Skin epidermis (tissue), 12 donors: ENCODE results near the gene CRYGA.
"Not testable (repeated sequence)": the region's sequence is repeated elsewhere in the genome, so short reads cannot be mapped to it uniquely, and the experiment has no call there.

Source experiments
- H3K27ac ChIP-seq, 21 experiments: fragments of 200-600 bp; sonication (generic) in 11 of 21; one replicate each; pipeline ENCODE4 v1.5.0; 2020; ENCODE audit warnings: mild to moderate bottlenecking in 3 of 21, inconsistent platforms in 2 of 21, moderate library complexity in 2 of 21
- H3K4me3 ChIP-seq, 7 experiments: fragments of 200-600 bp; sonication (generic) in 2 of 7; one replicate each; pipeline ENCODE4 v1.5.0; 2020; ENCODE audit warnings: inconsistent platforms in 2 of 7, mild to moderate bottlenecking in 2 of 7, moderate library complexity in 1 of 7

CRYGA gene

DNA sequence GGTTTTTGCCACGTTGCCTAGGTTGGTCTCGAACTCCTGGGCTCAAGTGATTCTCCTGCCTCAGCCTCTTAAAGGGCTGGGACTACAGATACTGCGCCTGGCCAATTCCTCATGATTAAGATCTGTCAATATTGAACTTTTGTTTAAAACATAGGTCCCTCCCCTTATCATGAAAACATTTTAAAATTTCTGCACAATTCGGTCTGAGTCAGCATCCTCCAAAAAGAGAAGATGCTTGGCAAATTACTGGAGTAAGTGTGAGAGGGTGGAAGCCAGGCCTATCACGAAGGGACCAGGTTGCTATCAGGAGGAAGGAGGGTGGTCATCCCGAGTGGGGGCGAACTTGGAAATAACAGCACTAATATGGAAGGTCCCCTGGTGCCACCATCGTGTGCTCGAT, 10.8 kb upstream of the CRYGA start:
- Histone ChIP-seq H3K4me3 (no peak overlapping the region), H3K27ac (no peak overlapping the region)

DNA sequence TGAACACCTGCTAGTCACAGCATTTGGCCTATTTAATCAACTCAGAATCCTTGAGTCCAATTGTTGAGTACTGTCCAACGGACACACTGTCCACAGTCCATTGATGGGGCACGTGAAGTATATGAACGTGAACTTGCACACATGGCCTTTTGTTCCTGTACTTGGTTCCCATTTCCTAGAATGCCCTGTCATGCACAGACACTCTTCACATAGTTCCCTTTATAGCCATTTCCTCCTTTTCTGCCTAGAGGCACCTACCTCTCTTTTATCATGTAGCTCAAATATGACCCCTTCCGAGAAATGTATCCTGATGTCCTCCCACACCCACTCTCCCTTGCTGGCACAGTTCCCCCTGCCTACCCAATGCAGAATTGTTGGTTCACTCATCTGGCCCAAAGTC, 8.7 kb upstream of the CRYGA start:
- no peak overlapping the region for H3K27ac ChIP-seq
- no peak overlapping the region for H3K4me3 ChIP-seq

GRCh38 chr2:208164951-208165755, 1.8 kb upstream of the CRYGA start:
- Histone ChIP-seq H3K4me3 (no peak overlapping the region), H3K27ac (no peak overlapping the region)

GRCh38 chr2:208156439-208156838, 7.0 kb downstream of the CRYGA start:
- Histone ChIP-seq H3K27ac (no peak overlapping the region), H3K4me3 (no peak overlapping the region)

GRCh38 chr2:208153156-208153555, 10.2 kb downstream of the CRYGA start:
- H3K27ac ChIP-seq = no peak overlapping the region

DNA sequence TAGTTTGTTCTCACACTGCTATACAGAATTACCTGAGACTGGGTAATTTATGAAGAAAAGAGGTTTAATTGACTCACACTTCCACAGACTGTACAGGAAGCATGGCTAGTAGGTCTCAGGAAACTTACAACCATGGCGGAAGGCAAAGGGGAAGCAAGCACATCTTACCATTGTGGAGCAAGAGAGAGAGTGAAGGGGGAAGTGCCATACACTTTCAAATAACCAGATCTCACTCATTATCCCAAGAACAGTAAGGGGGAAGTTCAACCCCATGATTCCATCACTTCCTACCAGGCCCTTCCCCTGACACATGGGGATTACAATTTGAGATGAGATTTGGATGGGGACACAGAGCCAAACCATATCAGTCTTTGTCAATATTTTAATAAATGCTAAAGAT, 12.4 kb downstream of the CRYGA start:
- no peak overlapping the region for H3K27ac ChIP-seq
- H3K4me3 ChIP-seq = no peak overlapping the region

More at GRCh38 chr2:208153156-208153555, 10.2 kb downstream of the CRYGA start:
- no peak overlapping the region for H3K4me3 ChIP-seq

GRCh38 chr2:208150094-208150493, 13.3 kb downstream of the CRYGA start:
- Histone ChIP-seq H3K4me3 (no peak overlapping the region), H3K27ac (no peak overlapping the region)

- no peak overlapping the region for H3K27ac ChIP-seq
- H3K4me3 ChIP-seq = no peak overlapping the region
Measured at GRCh38 chr2:208148803-208149202, 14.6 kb downstream of the CRYGA start.

- Histone ChIP-seq H3K27ac (no peak overlapping the region), H3K4me3 (no peak overlapping the region)
Measured at GRCh38 chr2:208147759-208148158, 15.6 kb downstream of the CRYGA start.

- H3K4me3 ChIP-seq = no peak overlapping the region
- H3K27ac ChIP-seq = no peak overlapping the region
Measured at GRCh38 chr2:208147008-208147407, 16.4 kb downstream of the CRYGA start.

DNA sequence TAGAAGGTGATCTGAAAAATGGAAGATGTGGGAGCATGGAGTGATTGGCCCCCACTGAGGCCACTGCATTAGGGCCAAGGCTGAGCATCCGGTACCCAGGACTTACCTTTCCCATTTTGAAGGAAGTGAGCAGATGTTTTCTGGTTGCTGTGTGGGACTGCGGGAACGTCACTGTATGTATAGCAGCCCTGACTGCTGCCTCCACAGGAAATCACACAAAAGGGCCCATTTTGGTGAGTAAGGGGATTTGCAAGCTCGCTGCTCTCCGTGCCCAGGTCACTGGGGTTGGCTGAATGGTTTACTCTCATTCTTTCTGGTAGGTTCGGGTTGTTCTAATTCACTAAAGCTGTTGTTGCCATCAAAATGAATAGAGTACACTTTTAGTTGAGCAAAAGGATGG, 17.4 kb downstream of the CRYGA start, which contains the start of gene CRYGB:
Gene CRYGB (minus strand): TSS at position 153 of the 400 bp plus-strand sequence. CDS start 38 bp downstream, at position 115.
- no peak within 1 kb of the TSS for H3K4me3 ChIP-seq
- H3K27ac ChIP-seq = no peak within 1 kb of the TSS

GRCh38 chr2:208142925-208143799, 20.2 kb downstream of the CRYGA start:
- Histone ChIP-seq H3K27ac (no peak overlapping the region), H3K4me3 (no peak overlapping the region)

- no peak overlapping the region for H3K4me3 ChIP-seq
- H3K27ac ChIP-seq = no peak overlapping the region
Measured at GRCh38 chr2:208142240-208142924, 21.0 kb downstream of the CRYGA start.

DNA sequence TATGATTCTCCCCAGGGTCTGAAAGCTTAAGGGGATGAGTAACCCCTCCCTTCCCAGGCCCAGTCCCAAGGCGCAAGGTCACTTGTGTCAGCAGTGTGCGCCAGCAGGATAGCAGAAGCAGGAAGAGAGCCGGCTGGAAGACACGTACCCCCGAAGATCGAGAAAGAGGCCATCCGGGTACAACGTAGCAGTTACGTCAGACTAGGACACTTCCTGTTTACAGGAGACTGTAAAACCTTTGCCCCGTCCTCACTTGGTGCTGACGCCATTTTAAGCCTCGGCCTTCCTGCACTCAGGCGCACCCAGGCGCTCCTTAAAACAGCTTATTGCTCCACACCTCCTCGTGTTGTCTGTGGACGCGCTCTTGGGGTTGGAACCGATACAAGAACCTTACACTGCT, 23.9 kb downstream of the CRYGA start:
- Histone ChIP-seq H3K27ac (no peak overlapping the region), H3K4me3 (no peak overlapping the region)

DNA sequence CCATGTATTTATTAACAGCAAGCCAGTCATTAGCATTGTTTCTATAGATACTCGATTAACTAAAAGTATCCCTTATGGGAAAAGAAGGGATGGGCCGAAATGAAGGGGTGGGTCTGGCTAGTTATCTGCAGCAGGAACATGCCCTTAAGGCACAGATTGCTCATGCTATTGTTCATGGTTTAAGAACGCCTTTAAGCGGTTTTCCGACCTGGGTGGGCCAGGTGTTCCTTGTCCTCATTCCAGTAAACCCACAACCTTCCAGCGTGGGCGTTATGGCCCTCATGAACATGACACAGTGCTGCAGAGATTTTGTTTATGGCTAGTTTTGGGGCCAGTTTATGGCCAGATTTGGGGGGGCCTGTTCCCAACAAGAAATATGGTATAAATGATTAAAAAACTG, 25.1 kb downstream of the CRYGA start:
- not testable (repeated sequence) for H3K27ac ChIP-seq, H3K4me3 ChIP-seq

- no peak overlapping the region for H3K4me3 ChIP-seq
- H3K27ac ChIP-seq = no peak overlapping the region
Measured at GRCh38 chr2:208136716-208137094, 26.7 kb downstream of the CRYGA start.

DNA sequence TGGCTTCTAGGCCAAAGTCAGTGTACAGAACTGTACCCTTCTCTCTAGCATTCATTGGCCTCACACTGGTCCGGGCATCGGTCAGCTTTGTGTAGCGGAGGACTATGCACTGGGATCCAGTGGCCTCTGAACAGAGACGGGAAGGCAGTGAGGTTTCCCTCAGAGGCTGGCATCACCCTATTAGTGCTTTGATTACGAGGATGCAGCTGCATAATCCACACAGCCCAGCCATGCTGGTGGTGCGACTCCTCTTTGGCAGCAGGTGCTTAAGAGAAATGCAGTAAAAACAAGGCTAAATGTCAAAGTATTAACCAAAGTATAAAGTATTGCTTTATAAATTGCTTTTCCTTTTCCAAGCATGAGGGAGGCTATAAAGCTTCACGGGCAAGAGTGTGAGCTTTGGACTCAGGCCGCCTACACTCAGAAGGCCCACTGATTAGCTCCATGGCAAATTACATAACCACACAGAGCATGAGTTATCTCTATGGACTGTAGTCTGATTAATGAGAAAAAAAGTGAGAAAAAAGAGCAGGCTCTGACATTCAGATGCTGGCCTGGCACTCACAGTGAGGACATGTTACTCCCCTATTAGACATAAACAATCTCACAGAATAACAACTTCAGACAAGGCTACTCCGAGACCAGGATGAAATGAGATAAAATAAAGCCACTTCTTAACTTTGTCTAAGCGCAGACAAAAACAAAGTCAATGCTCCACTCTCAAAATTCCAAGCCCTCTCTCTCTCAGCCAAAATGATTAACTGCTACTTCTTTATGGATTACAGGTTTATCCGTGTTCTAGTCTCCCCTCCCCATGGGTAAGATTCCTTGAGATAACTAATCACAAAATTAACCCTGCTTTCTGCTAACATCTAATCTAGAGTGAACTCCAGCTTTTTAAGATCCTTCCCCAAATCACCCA, 27.3 kb downstream of the CRYGA start:
- Histone ChIP-seq H3K4me3 (no peak overlapping the region), H3K27ac (no peak overlapping the region)

- Histone ChIP-seq H3K4me3 (no peak overlapping the region), H3K27ac (no peak overlapping the region)
Measured at GRCh38 chr2:208134928-208135586, 28.3 kb downstream of the CRYGA start.

DNA sequence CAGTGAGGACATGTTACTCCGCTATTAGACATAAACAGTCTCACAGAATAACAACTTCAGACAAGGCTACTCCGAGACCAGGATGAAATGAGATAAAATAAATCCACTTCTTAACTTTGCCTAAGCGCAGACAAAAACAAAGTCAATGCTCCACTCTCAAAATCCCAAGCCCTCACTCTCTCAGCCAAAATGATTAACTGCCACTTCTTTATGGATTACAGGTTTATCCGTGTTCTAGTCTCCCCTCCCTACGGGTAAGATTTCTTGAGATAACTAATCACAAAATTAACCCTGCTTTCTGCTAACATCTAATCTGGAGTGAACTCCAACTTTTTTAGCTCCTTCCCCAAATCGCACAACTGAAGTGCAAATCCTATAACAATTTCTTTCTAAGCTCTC, 32.7 kb downstream of the CRYGA start:
- Histone ChIP-seq H3K4me3 (no peak overlapping the region), H3K27ac (no peak overlapping the region)
